ENCODE data around the gene RFESD.
"Not testable (repeated sequence)": the region's sequence is repeated elsewhere in the genome, so short reads cannot be mapped to it uniquely, and the experiment has no call there.

RFESD gene

DNA sequence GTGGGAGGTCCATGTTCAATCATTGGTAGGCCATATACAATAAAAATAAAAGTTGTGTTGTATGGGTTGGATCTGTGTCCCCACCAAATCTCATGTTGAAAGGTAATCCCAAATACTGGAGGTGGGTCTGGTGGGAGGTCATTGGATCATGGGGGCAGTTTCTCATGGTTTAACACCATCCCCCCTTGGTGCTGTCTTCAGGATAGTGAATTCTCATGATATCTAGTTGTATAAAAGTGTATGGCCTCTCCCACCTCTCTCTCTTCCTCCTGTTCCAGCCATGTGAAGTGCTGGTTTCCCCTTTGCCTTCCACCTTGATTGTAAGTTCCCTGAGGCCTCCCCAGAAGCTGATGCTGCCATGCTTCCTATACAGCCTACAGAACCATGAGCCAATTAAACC lies 21.1 kb downstream of the RFESD start:
- no peak for DNase-seq

- DNase-seq = no peak
Measured at GRCh38 chr5:95668216-95668615, 21.6 kb downstream of the RFESD start.

DNA sequence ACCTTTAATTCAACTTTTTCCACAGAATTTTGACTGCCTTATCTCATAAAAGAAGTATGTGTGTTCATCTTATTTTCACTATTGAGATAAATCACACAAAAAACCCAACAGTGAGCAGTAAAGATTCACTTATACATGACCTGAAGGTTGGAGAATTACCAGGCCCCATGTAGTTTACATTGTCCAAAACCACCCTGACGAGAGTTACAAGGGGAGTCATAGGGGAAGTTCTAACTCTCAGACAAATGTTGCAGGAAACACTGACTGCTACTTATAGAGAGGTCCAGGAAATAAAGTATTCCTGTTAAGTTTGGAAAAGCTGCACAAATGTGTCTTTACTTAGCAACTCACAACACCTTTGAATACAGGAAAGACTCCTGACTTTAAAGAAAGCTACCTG lies 22.2 kb downstream of the RFESD start:
- DNase-seq = no peak

- DNase-seq = no peak
Measured at GRCh38 chr5:95669540-95669939, 23.0 kb downstream of the RFESD start.

DNA sequence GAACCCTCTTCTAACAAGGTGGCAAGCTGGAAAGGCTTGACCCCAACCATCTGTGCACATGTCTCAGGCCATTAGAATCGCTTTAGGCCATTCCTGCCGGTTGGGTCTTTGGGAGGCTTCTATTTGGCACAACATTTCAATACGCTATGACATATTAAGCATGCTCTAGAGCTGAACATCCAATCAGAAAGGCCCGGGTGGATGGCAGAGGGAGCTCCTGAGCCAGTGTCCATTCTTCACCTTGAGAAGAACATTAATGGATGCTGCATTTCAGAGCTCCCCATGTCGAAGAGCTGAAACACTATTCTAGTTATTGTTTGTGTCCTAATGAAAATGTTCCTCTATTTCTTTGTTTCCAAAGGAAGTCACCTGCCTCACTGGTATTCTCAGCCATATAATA lies 23.4 kb downstream of the RFESD start:
- DNase-seq = no peak

DNA sequence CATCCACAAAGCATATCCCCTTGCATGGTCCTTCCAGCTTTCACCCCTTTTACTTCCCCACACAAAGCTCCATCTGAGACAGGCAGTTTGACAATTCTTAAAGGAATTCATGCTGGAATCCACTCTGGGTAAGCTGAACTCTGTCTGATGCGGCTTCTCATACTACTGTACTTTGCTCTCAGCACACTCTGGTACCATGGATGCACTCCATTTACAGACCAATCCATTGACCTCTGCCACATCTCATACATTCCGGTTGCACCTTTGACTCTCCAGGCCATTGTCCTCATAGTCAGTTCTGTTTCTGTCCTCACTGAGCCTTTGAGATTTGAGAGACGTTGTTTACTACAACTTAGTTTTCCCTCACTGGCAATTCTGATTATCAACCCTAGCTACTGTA lies 24.0 kb downstream of the RFESD start:
- DNase-seq = no peak

DNA sequence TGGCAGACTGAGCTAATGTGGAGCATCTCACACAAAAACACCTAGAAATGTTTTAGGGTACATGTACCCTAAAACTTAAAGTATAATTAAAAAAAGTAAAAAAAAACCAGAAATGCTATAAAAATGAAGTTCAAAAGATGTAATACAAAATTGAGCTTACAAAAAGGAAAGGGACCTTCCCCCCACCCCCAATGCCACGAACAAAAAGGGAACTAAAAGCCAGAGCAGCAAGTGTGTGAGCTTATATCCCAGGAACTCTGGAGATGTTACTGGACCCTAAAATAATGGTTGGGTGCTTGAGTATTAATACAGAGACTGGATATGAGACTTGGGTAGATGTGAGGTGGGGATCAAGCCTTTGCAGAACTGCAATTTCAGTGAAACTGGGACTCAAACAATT lies 25.2 kb downstream of the RFESD start:
- no peak for DNase-seq

- no peak for DNase-seq
Measured at GRCh38 chr5:95672641-95673040, 26.1 kb downstream of the RFESD start.

GRCh38 chr5:95673081-95673480 lies 26.5 kb downstream of the RFESD start:
- DNase-seq = no peak

DNA sequence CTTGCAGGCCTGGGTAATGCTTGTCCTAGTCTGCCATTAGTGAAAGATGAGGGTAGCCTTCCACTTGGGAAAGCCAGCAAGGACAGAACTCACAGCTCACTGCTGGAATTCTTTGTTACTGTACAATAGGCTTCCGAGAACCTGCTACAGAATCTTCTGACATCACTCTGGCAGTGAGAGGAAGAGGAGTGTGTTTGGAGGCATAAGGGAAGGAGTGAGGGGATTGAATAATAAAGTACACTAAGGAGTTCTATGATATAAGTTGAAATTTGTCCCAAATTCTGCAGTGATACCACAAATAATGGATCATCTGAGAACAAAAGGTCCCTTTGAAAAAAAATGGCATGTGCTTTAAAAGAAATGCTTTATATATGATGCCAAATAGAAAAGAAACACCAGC lies 36.3 kb downstream of the RFESD start, which contains the start of gene SPATA9:
Gene SPATA9 (minus strand): TSS at position 101 of the 400 bp plus-strand sequence. CDS start 137 bp downstream, outside the sequence.
- DNase-seq = no peak

GRCh38 chr5:95684361-95684760 lies 37.8 kb downstream of the RFESD start:
- DNase-seq = no peak

- DNase-seq = no peak
Measured at GRCh38 chr5:95686651-95687050, 40.1 kb downstream of the RFESD start.

DNA sequence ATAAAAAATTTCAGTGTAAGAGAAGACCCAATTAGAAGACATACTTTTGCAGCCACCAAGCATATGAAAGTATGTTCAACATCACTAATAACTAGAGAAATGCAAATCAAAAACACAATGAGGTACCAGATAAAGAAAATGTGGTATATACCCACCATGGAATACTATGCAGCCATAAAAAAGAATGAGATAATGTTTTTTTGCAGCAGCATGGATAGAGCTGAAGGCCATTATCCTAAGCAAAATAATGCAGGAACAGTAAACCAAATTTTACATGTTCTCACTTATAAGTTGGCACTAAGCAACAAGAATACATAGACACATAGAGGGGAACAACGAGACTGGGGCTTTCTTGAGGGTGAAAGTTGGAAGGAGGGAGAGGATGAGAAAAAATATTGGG lies 43.1 kb downstream of the RFESD start:
- DNase-seq = no peak

- DNase-seq = no peak
Measured at GRCh38 chr5:95690333-95690732, 43.8 kb downstream of the RFESD start.

- DNase-seq = no peak
Measured at GRCh38 chr5:95697781-95698681, 51.5 kb downstream of the RFESD start.

- DNase-seq = no peak
Measured at GRCh38 chr5:95699337-95699736, 52.8 kb downstream of the RFESD start.

GRCh38 chr5:95701074-95701473 lies 54.5 kb downstream of the RFESD start:
- DNase-seq = no peak

DNA sequence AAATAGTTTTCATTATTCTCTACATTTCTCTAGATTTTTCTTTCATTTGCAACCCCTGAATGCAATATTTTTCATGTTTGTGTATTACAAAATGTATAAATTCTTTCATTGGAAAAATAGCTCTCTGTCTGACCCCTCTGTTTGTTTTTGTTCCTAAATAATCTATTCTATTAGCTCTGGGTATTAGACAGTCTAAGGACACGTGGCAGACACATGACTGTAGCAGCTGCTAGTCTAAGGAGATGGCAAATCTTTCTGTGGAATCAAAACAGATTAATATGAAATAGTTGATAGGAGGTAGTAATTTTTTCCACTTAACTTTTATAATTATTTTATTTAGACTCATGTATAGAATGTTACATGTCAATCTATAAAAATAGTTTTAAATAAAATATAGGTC lies 57.6 kb downstream of the RFESD start:
- no peak for DNase-seq

- DNase-seq = not testable (repeated sequence)
Measured at GRCh38 chr5:95706196-95706595, 59.6 kb downstream of the RFESD start.

- DNase-seq = no peak
Measured at GRCh38 chr5:95707055-95707454, 60.5 kb downstream of the RFESD start.
